ENCODE measurements around the gene CORO1A.
"Not testable (repeated sequence)": the region's sequence is repeated elsewhere in the genome, so short reads cannot be mapped to it uniquely, and the experiment has no call there.

Gene CORO1A

GRCh38 chr16:30206252-30206651, 22.9 kb downstream of the CORO1A start:
- not testable (repeated sequence) for DNase-seq

- DNase-seq = not testable (repeated sequence)
These were observed 23.8 kb downstream of the CORO1A start for GRCh38 chr16:30207063-30207704.

- DNase-seq = not testable (repeated sequence)
These were observed 25.6 kb downstream of the CORO1A start for GRCh38 chr16:30209032-30209431.

- not testable (repeated sequence) for DNase-seq
These were observed 28.0 kb downstream of the CORO1A start for GRCh38 chr16:30211414-30211813.

- DNase-seq = not testable (repeated sequence)
These were observed 33.7 kb downstream of the CORO1A start for GRCh38 chr16:30217082-30217481.

All from hematopoietic multipotent progenitor cell treated with erythropoietin and hydrocortisone succinate and interleukin-3 and kit ligand, for 8 days (in vitro differentiated cells).